Fibroblast of skin of abdomen (primary cell): ENCODE data around the gene LTN1. TPM values are rescaled to one million over a fixed set of nuclear protein-coding genes. Genes with fewer than 3 reads are reported as not detected.
A peak's percentile ranks its signal among the peaks of the same experiment; 100 is the strongest.
"Not testable (repeated sequence)": the region's sequence is repeated elsewhere in the genome, so short reads cannot be mapped to it uniquely, and the experiment has no call there.

ENCODE experiments used
- DNase-seq: peaks from one replicate; pipeline ENCODE4 v3.0.0-alpha.2; 2013
- polyA plus RNA-seq, 2 experiments: library from polyadenylated mRNA; unstranded; fragments of 120-200 nt; gene quantifications; one replicate each; pipeline ENCODE4 v1.2.1, GENCODE V29; 2013; ENCODE audit not compliant: insufficient read length in 2 of 2

The LTN1 gene, protein sequence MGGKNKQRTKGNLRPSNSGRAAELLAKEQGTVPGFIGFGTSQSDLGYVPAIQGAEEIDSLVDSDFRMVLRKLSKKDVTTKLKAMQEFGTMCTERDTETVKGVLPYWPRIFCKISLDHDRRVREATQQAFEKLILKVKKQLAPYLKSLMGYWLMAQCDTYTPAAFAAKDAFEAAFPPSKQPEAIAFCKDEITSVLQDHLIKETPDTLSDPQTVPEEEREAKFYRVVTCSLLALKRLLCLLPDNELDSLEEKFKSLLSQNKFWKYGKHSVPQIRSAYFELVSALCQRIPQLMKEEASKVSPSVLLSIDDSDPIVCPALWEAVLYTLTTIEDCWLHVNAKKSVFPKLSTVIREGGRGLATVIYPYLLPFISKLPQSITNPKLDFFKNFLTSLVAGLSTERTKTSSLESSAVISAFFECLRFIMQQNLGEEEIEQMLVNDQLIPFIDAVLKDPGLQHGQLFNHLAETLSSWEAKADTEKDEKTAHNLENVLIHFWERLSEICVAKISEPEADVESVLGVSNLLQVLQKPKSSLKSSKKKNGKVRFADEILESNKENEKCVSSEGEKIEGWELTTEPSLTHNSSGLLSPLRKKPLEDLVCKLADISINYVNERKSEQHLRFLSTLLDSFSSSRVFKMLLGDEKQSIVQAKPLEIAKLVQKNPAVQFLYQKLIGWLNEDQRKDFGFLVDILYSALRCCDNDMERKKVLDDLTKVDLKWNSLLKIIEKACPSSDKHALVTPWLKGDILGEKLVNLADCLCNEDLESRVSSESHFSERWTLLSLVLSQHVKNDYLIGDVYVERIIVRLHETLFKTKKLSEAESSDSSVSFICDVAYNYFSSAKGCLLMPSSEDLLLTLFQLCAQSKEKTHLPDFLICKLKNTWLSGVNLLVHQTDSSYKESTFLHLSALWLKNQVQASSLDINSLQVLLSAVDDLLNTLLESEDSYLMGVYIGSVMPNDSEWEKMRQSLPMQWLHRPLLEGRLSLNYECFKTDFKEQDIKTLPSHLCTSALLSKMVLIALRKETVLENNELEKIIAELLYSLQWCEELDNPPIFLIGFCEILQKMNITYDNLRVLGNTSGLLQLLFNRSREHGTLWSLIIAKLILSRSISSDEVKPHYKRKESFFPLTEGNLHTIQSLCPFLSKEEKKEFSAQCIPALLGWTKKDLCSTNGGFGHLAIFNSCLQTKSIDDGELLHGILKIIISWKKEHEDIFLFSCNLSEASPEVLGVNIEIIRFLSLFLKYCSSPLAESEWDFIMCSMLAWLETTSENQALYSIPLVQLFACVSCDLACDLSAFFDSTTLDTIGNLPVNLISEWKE (N-terminal part only)
- polyA plus RNA-seq (2013, experiment 1 of 2; ENCODE audit: insufficient read length) = 14.5 TPM
- polyA plus RNA-seq (2013, experiment 2 of 2; ENCODE audit: insufficient read length) = 13.2 TPM

DNA sequence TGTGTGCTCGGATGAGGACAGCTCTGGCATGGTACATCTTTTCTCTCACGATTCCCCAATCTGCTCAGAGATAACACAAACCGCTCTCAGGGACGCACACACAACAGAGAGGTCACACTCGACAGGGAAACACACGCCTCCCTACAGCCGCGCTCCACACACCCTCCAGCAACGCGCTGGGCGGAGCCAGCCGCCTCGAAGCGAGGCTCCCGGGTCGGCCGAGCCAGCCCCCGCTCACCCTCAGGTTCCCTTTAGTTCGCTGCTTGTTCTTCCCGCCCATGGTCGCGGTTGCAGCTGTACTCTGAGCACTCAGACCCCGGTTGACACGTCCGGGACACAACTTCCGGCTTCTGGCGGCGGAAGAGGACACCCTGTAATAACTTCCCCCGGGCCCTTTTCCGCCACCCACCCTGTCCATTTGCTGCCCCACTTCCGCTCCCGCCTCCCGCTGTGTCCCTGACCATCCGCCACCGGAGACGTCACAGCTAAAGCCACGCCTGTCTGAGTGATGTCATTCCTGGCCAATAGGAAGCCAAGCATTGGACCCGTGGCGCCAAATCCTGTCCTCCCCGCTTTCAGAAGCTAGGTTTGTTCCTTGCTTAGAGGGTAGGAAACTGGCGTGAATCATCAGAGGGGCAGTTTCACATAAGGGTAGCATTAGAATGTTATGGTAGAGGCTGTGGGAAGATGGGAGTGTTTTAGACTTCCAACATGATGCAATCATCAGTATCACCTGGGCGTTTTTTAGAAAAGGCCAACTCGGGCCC is at the start of gene LTN1:
Gene LTN1 (minus strand): TSS at position 352 of the 767 bp plus-strand sequence. CDS start 72 bp downstream, at position 280.
- peak; percentile 100 for DNase-seq

- no peak for DNase-seq
Measured at GRCh38 chr21:29034678-29035077, 42.0 kb upstream of the LTN1 start.

- DNase-seq = no peak
Measured at GRCh38 chr21:29033871-29034270, 41.2 kb upstream of the LTN1 start.

- DNase-seq = no peak
Measured at GRCh38 chr21:29033301-29033700, 40.6 kb upstream of the LTN1 start.

DNA sequence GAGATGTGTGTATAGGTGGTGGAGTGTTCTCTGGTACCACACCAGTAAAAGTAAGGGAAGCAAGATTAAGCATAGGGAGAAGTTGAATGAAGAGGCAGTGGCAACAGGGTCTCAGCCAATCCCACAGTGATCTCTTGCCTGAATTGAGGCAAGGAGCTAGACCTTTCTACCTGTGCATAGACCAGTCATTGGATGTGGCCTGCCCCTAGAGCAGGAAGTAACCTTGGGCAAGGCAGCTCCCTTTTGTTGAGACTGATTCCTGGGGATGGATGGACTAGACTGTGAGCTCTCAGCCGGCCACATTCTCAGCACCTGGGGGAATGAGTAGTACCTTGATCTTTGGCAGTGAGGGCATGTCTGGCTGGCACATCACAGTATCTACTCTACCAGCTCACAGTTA is 38.2 kb upstream of the LTN1 start:
- DNase-seq = no peak

DNA sequence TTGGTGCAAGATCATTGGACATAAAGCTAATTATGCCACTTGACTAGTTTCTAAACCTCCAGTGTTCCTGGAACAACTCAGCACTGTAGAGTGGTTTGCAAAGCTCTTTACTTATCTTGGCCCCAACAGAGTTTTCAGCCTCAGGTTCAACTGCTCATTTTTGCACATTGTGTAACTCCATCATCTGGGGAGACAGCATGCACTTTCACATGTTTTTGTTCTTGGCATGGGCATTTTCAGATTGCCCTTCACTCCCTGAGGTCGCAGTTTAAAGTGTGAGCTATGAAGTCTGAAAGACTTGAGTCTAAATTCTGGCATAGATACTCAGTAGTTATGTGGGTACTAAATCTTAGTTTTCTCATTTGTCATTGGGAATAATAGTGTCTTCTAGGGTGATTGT is 36.8 kb upstream of the LTN1 start:
- DNase-seq = no peak

DNA sequence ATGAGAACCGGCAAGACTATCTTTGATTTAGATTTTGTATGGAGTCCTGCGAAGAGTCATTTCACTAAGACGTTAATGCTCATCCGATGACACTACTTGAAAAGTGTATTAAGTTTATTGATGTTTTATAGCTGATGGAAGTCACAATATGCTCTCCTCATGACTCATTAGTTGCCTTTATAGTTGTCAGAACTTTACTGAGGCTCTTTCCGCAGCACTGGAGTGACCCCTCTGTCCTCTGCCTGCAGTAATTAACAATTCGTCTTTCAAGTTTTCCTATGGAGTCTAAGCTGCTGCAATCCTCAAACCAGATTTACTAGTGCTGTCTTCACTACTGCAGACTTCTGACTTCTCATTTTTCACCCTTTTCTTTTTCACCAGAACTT is 32.6 kb upstream of the LTN1 start:
- peak; percentile 3 for DNase-seq

DNA sequence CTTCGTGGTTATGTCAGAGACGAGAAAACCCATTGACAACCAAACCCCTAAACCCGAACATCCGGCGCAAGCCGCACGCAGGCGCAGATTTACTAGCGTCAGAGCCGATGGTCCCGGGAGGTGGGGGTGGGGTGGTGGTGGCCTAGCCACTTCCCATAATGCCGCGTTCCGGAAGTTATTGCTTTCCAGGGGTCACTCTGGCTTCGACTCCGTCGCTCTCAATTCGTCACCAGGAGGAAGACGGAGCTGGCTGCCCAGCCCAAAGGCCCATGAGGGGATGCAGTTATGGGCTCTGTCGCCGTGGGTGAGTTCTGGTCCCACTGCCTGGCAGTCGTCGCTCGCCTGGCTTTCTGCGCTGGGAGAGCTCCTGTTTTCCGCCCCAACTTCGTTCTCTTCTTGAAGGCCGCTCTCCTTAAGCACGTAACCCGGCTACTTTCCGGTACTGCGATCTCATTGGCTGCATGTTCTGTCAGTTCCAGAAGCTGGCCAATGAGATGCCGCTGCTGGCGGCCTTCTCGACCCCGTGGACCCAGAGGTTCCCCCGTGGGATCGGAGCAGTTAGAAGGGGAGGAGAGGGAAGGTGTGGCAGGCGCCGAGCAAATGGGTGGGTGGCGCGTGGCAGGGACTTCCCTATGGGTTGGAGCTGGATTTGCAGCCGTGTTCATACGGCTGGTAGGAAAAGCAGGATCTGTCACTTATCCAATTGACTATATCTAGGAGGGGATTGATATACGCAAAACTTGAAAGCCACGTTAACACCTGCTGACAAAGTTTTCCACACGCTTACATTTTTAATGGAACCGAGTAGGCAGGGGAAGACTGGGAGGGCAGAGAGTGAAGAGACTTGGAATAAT is 32.0 kb upstream of the LTN1 start, which contains the start of gene USP16:
Gene USP16 (plus strand): TSS at position 195 of the 854 bp plus-strand sequence. CDS start 3,246 bp downstream, outside the sequence.
- peak; percentile 99 for DNase-seq

GRCh38 chr21:29022166-29022565 is 29.5 kb upstream of the LTN1 start:
- no peak for DNase-seq

DNA sequence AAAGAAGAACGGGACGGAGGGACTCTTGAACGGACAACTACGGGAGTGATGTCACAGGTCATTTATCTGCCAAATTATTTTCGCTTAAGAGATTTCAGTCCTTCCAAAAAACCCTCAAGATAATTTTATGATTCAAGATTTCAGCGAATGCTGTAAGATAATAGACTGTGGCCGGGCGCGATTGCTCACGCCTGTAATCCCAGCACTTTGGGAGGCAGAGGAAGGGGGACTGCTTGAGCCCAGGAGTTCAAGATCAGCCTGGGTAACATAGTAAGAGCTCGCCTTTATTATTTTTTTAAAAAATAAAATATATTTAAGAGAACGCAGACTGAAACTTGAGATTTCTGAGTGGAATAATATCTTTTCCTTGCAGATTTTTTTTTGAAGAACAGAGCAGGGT is 25.9 kb upstream of the LTN1 start:
- peak; percentile 8 for DNase-seq

- DNase-seq = no peak
Measured at GRCh38 chr21:29017639-29018237, 25.1 kb upstream of the LTN1 start.

GRCh38 chr21:29011236-29011635 is 18.6 kb upstream of the LTN1 start:
- not testable (repeated sequence) for DNase-seq

DNA sequence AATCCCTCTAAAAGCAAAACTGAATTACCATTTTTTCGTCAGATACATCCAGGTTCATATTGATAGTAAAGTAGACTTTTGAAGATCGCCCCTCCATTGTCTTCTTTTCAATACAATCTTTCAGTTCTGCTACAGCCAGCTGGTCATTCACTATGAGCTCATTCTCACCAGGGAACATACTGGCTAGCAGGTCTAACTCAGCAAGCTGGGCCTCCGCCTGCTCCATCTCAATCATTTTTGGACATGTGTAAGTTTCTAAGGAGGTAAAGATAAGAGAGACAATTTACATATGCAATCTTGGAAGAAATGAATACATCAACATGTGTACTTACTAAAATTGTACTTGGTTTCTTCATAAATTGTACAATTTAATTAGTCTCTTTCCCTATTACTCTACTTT is 15.7 kb upstream of the LTN1 start:
- no peak for DNase-seq

DNA sequence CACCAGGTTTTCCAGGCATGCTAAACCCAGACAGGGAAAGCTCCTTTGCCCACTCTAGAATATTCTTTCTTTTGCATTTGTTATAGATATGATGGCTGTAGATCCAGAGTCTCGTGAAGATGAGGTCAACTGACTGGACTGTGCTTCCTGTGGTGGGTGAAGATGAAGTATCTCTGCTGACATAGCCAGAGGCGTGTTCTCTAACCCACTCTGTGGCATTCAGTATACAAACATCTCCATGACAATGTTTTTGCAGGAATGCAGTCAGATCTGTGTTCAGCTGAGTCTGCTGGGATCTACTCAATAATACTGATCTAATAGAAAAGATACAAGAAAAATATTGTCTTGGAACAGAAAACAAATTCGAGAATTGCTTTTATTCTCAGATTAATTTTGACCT is 15.1 kb upstream of the LTN1 start:
- no peak for DNase-seq

DNA sequence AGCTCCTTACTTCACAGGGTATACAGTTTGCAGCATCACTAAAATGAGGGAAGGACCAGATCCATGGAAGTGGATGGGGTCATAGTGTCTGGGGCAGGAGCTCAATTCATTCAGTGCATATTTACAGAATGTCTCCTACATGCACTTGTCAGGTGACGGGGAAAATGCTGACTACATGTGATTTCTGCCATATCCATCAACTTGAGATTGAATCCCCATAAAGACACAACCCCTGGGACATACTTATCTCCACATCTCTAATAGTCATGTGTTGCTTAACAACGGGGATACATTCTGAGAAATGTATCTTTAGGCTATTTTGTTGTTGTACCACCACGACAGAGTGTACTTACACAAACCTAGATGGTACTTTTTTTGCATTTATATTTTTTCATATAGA is 14.5 kb upstream of the LTN1 start:
- DNase-seq = no peak

DNA sequence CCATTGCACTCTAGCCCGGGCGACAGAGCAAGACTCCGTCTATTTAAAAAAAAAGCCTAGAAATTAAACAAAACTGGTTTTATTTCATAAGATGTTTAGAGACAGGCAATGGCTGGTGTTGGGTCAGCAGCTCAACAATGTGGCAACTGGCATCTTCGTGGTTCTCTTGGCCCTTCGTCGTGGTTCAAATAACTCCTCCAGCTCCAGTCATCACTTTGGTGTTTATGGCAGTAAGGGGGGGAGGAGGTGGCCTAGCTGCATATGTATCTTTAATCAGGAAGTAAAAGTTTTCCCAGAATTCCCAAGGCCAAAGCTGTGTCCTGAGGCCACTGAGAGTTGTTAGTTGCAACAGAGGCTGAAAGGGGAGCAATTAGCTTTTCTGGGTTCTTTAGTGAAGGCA is 13.0 kb upstream of the LTN1 start:
- DNase-seq = peak; percentile 24

DNA sequence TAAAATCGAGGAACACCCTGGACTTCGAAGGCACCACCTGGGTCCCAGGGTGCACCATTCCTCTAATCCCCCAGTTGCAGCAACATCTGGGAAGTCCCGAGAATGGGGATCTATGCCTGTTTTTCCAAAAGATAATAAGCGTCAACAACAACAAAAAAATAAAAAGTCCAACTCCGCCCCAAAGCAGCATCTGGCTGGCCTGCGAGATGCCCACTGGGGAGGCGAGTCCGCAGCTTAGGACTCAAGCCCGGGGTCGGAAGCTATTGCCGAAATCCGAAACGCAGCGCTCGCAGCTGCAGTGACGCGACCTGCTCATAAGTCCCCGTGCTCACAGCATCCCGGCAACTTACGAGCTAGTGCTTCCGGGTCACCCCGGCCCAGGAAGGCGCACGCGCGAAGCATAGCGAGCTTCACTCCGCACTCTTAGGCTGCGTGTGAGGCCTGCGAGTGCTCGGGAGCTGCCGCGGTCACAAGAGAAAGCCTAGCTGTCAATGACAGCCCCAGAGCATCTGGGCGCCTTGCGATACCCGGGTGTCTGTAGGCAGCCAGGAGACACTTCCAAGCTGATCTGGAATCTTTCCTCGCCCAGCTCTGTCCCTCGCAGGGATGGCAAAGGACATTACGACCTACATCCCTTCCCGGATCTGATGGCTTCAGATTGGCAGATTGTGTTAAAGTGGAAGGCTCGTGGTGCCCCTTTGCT is 9.9 kb upstream of the LTN1 start:
- DNase-seq = peak; percentile 96

- no peak for DNase-seq
Measured at GRCh38 chr21:28993293-28993629, 584 bp upstream of the LTN1 start.

GRCh38 chr21:28991861-28992525 is 684 bp downstream of the LTN1 start:
- no peak for DNase-seq
